Peyer's patch (tissue), 4 donors: Measurements from ENCODE around the gene LINGO4.

Experiments used
- POLR2A ChIP-seq, 2 donors: fragments of 450-650 bp; IDR thresholded peaks; one replicate each; pipeline ENCODE4 v1.5.1; 2017; ENCODE audit warnings: antibody characterized with exemption in 2 of 2, mild to moderate bottlenecking in 2 of 2, moderate library complexity in 2 of 2
- TF ChIP-seq, protein P1 (sequence below), 6 experiments: fragments of 450-650 bp in 4 of 6; fragments of 200-600 bp in 2 of 6; sonication (generic) in 1 of 6; IDR thresholded peaks; one replicate each; pipeline ENCODE4 v1.5.1; 2017 to 2019; ENCODE audit warnings: antibody characterized with exemption in 6 of 6, mild to moderate bottlenecking in 3 of 6, moderate library complexity in 1 of 6

DNA sequence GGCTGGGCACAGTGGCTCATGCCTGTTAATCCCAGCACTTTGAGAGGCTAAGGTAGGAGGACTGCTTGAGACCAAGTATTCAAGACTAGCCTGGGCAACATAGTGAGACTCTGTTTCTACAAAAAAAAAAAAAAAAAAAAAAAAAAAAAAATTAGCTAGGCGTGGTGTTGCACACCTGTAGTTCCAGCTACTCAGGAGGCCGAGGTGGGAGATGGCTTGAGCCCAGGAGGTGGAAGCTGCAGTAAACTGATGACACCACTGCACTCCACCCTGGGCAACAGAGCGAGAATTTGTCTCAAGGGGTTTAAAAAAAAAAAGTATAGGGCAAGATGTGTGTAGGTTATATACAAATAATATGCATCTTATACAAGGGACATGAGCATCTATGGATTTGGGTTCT, 17.5 kb downstream of the LINGO4 start:
- TF ChIP-seq, protein P1, sequence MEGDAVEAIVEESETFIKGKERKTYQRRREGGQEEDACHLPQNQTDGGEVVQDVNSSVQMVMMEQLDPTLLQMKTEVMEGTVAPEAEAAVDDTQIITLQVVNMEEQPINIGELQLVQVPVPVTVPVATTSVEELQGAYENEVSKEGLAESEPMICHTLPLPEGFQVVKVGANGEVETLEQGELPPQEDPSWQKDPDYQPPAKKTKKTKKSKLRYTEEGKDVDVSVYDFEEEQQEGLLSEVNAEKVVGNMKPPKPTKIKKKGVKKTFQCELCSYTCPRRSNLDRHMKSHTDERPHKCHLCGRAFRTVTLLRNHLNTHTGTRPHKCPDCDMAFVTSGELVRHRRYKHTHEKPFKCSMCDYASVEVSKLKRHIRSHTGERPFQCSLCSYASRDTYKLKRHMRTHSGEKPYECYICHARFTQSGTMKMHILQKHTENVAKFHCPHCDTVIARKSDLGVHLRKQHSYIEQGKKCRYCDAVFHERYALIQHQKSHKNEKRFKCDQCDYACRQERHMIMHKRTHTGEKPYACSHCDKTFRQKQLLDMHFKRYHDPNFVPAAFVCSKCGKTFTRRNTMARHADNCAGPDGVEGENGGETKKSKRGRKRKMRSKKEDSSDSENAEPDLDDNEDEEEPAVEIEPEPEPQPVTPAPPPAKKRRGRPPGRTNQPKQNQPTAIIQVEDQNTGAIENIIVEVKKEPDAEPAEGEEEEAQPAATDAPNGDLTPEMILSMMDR (IDR thresholded peaks at IDR 0.05): no peak
- TF ChIP-seq POLR2A (IDR thresholded peaks at IDR 0.05): no peak
